ENCODE results near the gene WDR3. TPM values are rescaled to one million over a fixed set of nuclear protein-coding genes. Genes with fewer than 3 reads are reported as not detected.

Gene WDR3
- total RNA-seq, 2 donors from 2014 or later: 4.3 to 12.6 TPM

GRCh38 chr1:118004312-118004711 is 74.8 kb downstream of the WDR3 start:
- TF ChIP-seq CTCF (IDR thresholded peaks at IDR 0.05): no peak
- no peak for DNase-seq (ENCODE audit: low spot score)
- no peaks in the 10 kb centered on the region for H3K36me3 ChIP-seq
- H3K27me3 ChIP-seq: no peaks in the 10 kb centered on the region
- H3K9me3 ChIP-seq: no peaks in the 10 kb centered on the region
- H3K27ac ChIP-seq: no peak overlapping the region
- H3K4me3 ChIP-seq: no peak overlapping the region
- H3K4me1 ChIP-seq: no peaks in the 10 kb centered on the region

- H3K4me1 ChIP-seq: no peaks in the 10 kb centered on the region
- no peak overlapping the region for H3K4me3 ChIP-seq
- no peak for DNase-seq (ENCODE audit: low spot score)
- no peaks in the 10 kb centered on the region for H3K9me3 ChIP-seq
- H3K27ac ChIP-seq: no peak overlapping the region
- no peaks in the 10 kb centered on the region for H3K36me3 ChIP-seq
- TF ChIP-seq CTCF (IDR thresholded peaks at IDR 0.05): no peak
- no peaks in the 10 kb centered on the region for H3K27me3 ChIP-seq
These were observed 77.9 kb downstream of the WDR3 start for GRCh38 chr1:118007391-118007790.

- Histone ChIP-seq H3K9me3 (no peaks in the 10 kb centered on the region), H3K27me3 (no peaks in the 10 kb centered on the region), H3K4me3 (no peak overlapping the region), H3K36me3 (no peaks in the 10 kb centered on the region), H3K27ac (no peak overlapping the region), H3K4me1 (no peaks in the 10 kb centered on the region)
- TF ChIP-seq CTCF (IDR thresholded peaks at IDR 0.05): no peak
- no peak for DNase-seq (ENCODE audit: low spot score)
These were observed 78.5 kb downstream of the WDR3 start for GRCh38 chr1:118008011-118008410.

GRCh38 chr1:118012515-118013124 is 83.1 kb downstream of the WDR3 start:
- H3K36me3 ChIP-seq: no peaks in the 10 kb centered on the region
- no peak overlapping the region for H3K27ac ChIP-seq
- no peaks in the 10 kb centered on the region for H3K4me1 ChIP-seq
- no peak for DNase-seq (ENCODE audit: low spot score)
- H3K9me3 ChIP-seq: no peaks in the 10 kb centered on the region
- no peak for TF ChIP-seq CTCF (IDR thresholded peaks at IDR 0.05)
- no peaks in the 10 kb centered on the region for H3K27me3 ChIP-seq
- H3K4me3 ChIP-seq: no peak overlapping the region

GRCh38 chr1:118013336-118013735 is 83.8 kb downstream of the WDR3 start:
- TF ChIP-seq CTCF (IDR thresholded peaks at IDR 0.05): no peak
- H3K27ac ChIP-seq: no peak overlapping the region
- H3K9me3 ChIP-seq: no peaks in the 10 kb centered on the region
- no peaks in the 10 kb centered on the region for H3K27me3 ChIP-seq
- H3K4me1 ChIP-seq: no peaks in the 10 kb centered on the region
- H3K4me3 ChIP-seq: no peak overlapping the region
- no peaks in the 10 kb centered on the region for H3K36me3 ChIP-seq
- no peak for DNase-seq (ENCODE audit: low spot score)

GRCh38 chr1:118013938-118014337 is 84.4 kb downstream of the WDR3 start:
- TF ChIP-seq CTCF (IDR thresholded peaks at IDR 0.05): no peak
- Histone ChIP-seq H3K9me3 (no peaks in the 10 kb centered on the region), H3K4me3 (no peak overlapping the region), H3K36me3 (no peaks in the 10 kb centered on the region), H3K27me3 (no peaks in the 10 kb centered on the region), H3K27ac (no peak overlapping the region), H3K4me1 (no peaks in the 10 kb centered on the region)
- no peak for DNase-seq (ENCODE audit: low spot score)
